ENCODE data around the gene AQP3.

DNA sequence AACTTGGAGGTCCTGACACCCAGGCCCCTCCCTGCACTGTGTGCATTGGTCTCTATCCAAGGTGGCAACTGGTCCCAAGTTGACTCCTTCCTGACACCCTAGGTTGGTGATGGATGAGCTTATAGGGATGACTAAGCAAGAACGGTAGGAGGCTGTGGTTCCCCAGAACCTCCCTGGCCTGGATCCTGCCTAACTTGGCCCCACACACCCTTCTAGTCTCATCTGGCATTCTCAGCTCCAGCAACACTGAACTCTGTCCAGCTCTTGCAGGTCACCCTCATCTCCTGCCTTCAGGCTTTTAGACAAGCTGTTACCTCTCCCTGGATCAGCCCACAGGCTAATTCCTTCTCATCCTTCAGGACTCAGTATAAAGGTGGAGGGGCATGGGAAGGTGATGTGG lies 16.5 kb downstream of the AQP3 start:
- TF ChIP-seq POLR2AphosphoS5 (IDR thresholded peaks at IDR 0.05; ENCODE audit: low read depth, low read length) (no peak), POLR2A (IDR thresholded peaks at IDR 0.05; ENCODE audit: low read depth, low read length) (no peak)

Data from GM12891 (cell line).